Activated CD8-positive, alpha-beta memory T cell treated with anti-CD3 and anti-CD28 coated beads, Interleukin-2, amount 50 U/mL, for 24 hours (primary cell): ENCODE measurements around the gene TNNT3.

Experiments
- DNase-seq: peaks from one replicate; pipeline ENCODE4 v3.0.0-alpha.2; 2020; ENCODE audit errors: extremely low read depth

Gene TNNT3

DNA sequence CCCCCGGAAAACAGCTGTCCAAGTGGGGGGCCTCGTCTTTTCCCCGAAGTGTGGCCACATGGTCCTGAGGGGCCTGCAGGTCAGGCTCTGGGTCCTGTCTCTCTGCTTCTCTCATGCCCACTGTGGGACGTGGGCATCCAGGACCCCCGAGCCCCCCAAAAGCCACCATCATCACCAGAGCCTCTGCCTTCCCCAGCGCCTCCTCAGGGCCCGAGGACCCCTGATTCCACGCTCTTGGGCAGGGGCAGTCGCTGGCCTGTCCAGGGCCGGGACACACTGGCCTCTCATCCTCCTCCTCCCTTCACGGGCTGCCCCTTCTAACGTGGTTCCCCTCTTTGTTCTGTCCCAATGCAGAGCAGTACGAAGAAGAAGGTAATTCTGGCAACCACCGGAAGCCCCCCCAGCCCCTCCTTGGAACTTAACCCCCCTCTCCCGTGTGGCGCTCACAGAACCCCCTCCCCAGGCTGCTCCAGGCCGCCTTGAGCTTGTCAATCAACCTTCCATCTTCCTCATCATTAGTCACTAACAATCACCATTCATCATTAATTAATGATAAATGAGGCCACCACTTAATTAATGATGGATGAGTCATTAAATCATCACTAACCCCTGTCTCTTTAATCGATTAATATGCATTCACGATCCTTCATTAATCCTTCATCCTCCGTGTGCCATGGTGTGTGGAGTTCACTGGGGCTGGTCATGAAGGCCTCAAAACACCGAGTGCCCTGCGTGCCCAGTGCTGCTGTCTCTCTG lies 3.9 kb downstream of the TNNT3 start:
- DNase-seq: no peak

- no peak for DNase-seq
Observed at GRCh38 chr11:1924181-1924580, 4.7 kb downstream of the TNNT3 start.

- DNase-seq: no peak
Observed at GRCh38 chr11:1924646-1925372, 5.3 kb downstream of the TNNT3 start.

- no peak for DNase-seq
Observed at GRCh38 chr11:1925373-1926155, 6.1 kb downstream of the TNNT3 start.

DNA sequence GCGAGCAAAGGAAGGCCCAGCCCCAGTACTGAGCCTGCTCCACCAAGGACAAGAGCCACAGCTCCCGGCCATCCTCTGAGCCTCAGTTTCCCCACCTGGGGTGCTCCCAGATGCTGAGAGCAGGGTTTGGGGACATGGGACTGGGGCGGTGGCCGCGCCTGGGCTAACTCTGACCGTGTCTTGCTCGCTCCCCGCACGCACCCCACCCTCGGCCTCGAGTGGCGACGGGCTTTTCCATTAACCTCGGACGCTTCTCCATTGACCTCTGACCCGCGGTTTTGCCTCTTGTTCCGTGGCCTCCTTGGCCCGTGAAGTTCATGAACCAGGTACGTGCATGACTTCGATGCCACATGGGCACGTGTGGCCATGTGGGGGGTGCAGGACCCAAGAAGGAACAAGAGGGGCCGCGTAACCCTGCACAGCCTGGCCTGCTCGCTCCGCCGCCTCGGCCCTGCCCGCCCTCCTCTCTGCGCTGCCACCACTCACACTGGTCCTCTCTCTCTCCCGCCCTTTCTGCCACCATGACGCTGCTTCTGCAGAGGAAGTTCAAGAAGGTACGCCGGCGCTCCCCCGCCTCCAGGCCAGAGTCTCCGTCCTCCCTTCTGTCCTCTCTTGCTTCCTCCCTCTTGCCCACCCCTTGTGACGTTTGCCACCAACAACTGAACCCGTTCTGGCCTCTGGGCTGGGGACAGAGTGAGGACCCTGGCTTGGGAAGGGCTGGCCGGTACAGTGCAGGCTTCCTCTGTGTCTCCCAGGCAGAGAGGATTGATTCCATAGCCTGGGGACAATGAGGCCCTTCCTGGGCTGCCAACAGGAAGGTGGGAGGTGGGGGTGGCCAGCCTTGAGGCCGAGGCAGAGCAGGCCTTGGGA lies 6.9 kb downstream of the TNNT3 start:
- DNase-seq: no peak

DNA sequence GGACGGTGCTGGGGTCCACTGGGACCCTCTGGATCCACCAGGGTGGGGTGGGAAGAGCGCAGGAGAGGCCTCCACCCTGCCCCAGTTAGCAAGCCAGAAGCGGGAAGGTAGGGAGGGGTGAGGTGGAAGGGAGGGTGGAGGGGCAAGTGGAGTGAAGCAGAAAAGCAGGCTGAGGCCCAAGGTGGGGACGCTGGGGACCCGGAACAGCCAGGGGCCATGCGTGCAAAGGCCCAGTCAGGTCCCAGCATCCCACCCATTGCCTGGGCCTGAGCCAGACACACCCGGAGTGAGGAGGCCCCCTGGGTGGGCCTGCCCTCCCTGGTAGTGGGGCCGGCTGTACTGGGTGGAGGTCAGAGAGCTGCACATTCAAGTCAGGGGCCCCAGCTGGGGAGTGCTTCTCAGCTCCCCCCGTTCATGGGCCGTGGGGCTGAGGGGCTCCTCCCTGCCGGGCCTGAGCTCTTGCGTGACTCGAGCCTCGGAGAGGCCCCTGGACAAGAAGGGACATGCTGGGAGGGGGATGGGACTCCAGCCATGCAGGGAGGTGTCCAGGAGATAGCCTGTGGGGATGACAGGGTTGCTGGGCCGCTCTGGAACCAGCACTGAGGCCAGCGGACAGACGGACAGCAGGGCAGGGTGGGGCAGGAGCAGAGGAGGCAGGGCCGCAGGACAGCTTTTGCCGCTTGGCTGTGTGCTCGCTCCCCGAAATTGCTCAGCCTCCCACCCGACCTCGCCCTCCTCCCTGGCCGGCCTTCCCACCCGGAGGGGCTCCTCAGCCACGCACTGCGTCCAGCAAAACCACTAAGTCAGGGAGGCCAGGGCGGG lies 7.7 kb downstream of the TNNT3 start:
- DNase-seq: no peak

DNA sequence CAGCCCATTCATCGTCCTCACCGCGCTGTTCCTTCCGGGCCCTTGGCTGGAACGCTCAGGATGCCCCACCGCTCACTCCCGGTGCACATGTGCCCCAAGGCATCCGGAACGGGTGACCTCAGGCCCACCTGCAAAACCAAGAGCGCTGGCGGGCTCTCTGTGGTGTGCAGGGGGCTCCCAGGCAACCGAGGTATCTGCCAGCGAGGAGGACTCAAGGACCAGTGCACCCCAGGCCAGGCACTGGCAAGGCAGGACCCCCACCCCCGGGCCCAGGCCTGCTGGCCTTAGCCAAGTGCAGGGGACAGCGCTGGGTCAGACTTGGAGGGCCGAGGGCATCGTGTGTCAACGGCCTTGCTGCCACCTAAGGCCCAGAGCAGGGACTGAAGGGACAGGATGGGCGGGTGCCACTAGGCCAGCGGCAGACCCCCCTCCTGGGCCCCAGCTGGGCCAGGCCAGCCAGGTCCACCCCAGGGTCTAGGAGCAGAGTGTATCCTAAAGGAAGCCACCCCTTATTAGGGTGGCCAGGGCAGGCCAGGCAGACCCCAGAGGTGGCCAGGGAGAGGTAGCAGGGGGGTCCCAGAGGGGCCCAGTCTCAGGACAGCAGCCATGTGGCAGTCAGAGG lies 8.5 kb downstream of the TNNT3 start:
- DNase-seq: no peak

- DNase-seq: no peak
Observed at GRCh38 chr11:1928470-1928890, 9.0 kb downstream of the TNNT3 start.

GRCh38 chr11:1928891-1929541 lies 9.5 kb downstream of the TNNT3 start:
- no peak for DNase-seq

- DNase-seq: no peak
Observed at GRCh38 chr11:1929621-1930461, 10.3 kb downstream of the TNNT3 start.

GRCh38 chr11:1930462-1930830 lies 10.9 kb downstream of the TNNT3 start:
- no peak for DNase-seq

DNA sequence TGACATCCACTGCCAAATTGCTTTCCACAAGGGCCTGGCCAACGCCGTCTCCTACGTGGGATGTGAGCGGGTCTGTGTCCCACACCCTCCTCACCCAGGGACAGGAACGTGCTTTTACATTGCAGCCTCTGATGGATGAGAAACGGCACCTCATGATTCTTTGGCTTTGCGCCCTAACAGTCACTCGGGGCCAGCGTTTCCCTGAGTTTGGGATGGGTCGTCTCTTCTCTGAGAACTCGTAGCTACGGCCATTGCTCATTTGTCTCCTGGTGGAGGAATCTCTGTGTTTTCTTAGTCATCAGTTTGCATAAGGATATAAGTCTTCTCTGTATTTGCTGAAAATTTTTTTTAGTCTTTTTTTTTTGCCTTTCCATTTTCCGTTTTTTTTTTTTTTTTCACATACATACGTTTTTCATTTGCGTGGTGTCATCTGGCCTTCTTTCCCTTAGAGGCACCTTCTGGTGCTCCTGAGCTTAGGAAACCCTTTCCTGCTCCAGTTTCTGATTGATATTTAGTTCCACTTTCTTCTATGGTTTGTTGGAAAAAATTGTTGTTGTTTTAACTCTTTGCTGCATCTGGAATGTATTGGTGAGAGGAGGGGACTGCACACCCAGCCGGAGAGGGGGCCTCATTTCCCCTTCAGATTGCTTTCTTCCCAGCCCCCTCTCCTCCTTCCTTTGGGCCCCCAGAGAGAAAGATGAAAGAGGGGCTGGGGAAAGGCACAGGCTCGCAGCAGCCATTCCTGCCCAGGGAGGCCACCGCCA lies 12.0 kb downstream of the TNNT3 start:
- no peak for DNase-seq

DNA sequence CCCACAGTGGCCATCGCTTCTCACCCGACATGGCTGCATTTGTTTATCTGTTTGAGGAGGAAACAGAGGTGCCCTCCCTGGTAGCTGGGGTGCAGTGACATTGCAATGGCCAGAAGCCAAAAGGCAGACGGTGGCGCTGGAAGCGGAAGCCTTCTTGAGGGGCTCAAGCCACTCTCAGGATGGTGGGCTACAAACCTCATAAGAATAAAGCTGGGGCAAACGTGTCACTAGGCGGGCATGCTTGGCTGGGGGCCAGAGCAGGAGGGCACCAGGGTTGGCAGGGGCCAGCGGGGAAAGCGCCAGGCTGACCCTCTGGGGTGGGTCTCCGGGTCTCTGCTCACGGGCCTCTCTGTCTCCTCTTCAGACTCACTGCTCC lies 12.6 kb downstream of the TNNT3 start:
- no peak for DNase-seq

DNA sequence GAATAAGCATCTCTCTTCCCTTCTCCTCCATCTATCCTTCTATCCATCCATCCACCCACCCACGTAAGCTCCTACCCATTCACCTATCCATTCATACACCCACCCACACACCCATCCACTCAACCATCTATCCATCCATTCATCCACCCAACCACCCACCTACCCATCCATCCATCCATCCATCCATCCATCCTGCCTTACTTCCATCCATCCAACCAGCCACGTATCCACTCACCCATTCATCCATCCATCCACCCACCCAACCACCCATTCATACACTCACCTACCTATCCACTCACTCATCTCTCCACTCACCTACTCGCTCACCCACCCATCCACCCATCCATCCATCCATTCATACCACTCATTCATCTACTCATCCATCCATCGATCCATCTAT lies 13.2 kb downstream of the TNNT3 start:
- no peak for DNase-seq

- DNase-seq: no peak
Observed at GRCh38 chr11:1933416-1934334, 14.2 kb downstream of the TNNT3 start.

GRCh38 chr11:1934335-1935155 lies 15.0 kb downstream of the TNNT3 start:
- DNase-seq: no peak
